Naive thymus-derived CD4-positive, alpha-beta T cell (primary cell): ENCODE measurements around the gene BIRC7. TPM values are rescaled to one million over a fixed set of nuclear protein-coding genes. Genes with fewer than 3 reads are reported as not detected.
A peak's percentile ranks its signal among the peaks of the same experiment; 100 is the strongest.

Experiments used
- ATAC-seq: fragments of 150-1000 bp; cut with Tn5 transposase; 2 replicates; pipeline ENCODE4 v1.10.0; 2021; ENCODE audit warnings: mild to moderate bottlenecking, moderate library complexity
- CTCF ChIA-PET: fragments of 350-600 bp; sonication (Branson Sonifier 250); formaldehyde crosslinking; loops from one replicate; lab custom pipeline; 2021; ENCODE audit warnings: antibody characterized with exemption; lab: Charles Lee
- POLR2A ChIA-PET: fragments of 350-600 bp; sonication (Branson Sonifier 250); formaldehyde crosslinking; loops from one replicate; lab custom pipeline; 2021; ENCODE audit warnings: antibody characterized with exemption, inconsistent platforms; lab: Charles Lee
- DNase-seq, 9 donors: peaks; one replicate each; pipeline versions ENCODE4 v3.0.0 to v3.0.0-alpha.2; 2020 to 2022; ENCODE audit warnings: mixed read lengths in 1 of 9
- H3K27ac ChIP-seq: one replicate; pipeline ENCODE4 v1.7.0; 2013; ENCODE audit warnings: mild to moderate bottlenecking, low read depth, low read length, moderate library complexity
- H3K27me3 ChIP-seq, 2 donors: one replicate each; pipeline ENCODE4 v1.7.0; 2013; ENCODE audit warnings: low read length in 2 of 2, mild to moderate bottlenecking in 2 of 2, moderate library complexity in 2 of 2; ENCODE audit not compliant: control insufficient read depth in 2 of 2, insufficient read depth in 2 of 2
- H3K36me3 ChIP-seq, 3 experiments: 1 replicate in 2 of 3; 2 replicates in 1 of 3; pipeline ENCODE4 v1.7.0; 2013; ENCODE audit warnings: low read length in 3 of 3, mild to moderate bottlenecking in 3 of 3, moderate library complexity in 1 of 3; ENCODE audit not compliant: insufficient read depth in 3 of 3, control insufficient read depth in 2 of 3
- H3K4me1 ChIP-seq, 2 donors: one replicate each; pipeline ENCODE4 v1.7.0; 2013; ENCODE audit warnings: low read length in 2 of 2, mild to moderate bottlenecking in 2 of 2, moderate library complexity in 1 of 2; ENCODE audit not compliant: control insufficient read depth in 2 of 2, insufficient read depth in 2 of 2
- H3K4me3 ChIP-seq: 2 replicates; pipeline ENCODE4 v1.7.0; 2013; ENCODE audit warnings: mild to moderate bottlenecking, low read length
- H3K9me3 ChIP-seq, 3 experiments: 1 replicate in 2 of 3; 2 replicates in 1 of 3; pipeline ENCODE4 v1.7.0; 2013; ENCODE audit warnings: low read length in 3 of 3; ENCODE audit not compliant: control insufficient read depth in 2 of 3
- H3K27ac Mint-ChIP-seq, 9 donors: one replicate each; pipeline ENCODE4 v1.8.0; 2020 to 2022; ENCODE audit warnings: mixed read lengths in 9 of 9, mild to moderate bottlenecking in 8 of 9, moderate library complexity in 5 of 9, inconsistent platforms in 2 of 9
- H3K27me3 Mint-ChIP-seq, 5 donors: one replicate each; pipeline ENCODE4 v1.8.0; 2021 to 2022; ENCODE audit warnings: mixed read lengths in 5 of 5, mild to moderate bottlenecking in 1 of 5
- H3K36me3 Mint-ChIP-seq, 5 donors: one replicate each; pipeline ENCODE4 v1.8.0; 2020 to 2022; ENCODE audit warnings: mixed read lengths in 5 of 5, mild to moderate bottlenecking in 3 of 5, inconsistent platforms in 1 of 5
- H3K4me1 Mint-ChIP-seq, 7 donors: one replicate each; pipeline ENCODE4 v1.8.0; 2020 to 2022; ENCODE audit warnings: mixed read lengths in 7 of 7, mild to moderate bottlenecking in 3 of 7, inconsistent platforms in 1 of 7
- H3K4me3 Mint-ChIP-seq, 10 donors: one replicate each; pipeline ENCODE4 v1.8.0; 2020 to 2022; ENCODE audit warnings: mild to moderate bottlenecking in 10 of 10, mixed read lengths in 10 of 10, moderate library complexity in 6 of 10, inconsistent platforms in 2 of 10
- H3K9me3 Mint-ChIP-seq, 11 donors: one replicate each; pipeline ENCODE4 v1.8.0; 2020 to 2022; ENCODE audit warnings: mixed read lengths in 11 of 11, mild to moderate bottlenecking in 4 of 11, inconsistent platforms in 1 of 11, moderate library complexity in 1 of 11
- intact Hi-C, 2 donors: fragments of 100-400 bp; cut with micrococcal nuclease; formaldehyde crosslinking; loops; one replicate each; pipeline ENCODE4 v1.15.1; 2023
- polyA plus RNA-seq, 2 donors: library from polyadenylated mRNA; unstranded; fragments of 300-500 nt; fragmentation: Illumina TruSeq; gene quantifications; one replicate each; pipeline ENCODE4 v1.2.3, GENCODE V29; 2021
- total RNA-seq, 6 experiments: library from RNA in 5 of 6; stranded (reverse) in 5 of 6; gene quantifications; 1 replicate in 5 of 6; 2 replicates in 1 of 6; pipeline ENCODE4 v1.2.3 and lab custom pipeline; 2021 to 2026

BIRC7 gene
- total and polyA plus RNA-seq, 7 experiments from 2014 or later = not detected

DNA sequence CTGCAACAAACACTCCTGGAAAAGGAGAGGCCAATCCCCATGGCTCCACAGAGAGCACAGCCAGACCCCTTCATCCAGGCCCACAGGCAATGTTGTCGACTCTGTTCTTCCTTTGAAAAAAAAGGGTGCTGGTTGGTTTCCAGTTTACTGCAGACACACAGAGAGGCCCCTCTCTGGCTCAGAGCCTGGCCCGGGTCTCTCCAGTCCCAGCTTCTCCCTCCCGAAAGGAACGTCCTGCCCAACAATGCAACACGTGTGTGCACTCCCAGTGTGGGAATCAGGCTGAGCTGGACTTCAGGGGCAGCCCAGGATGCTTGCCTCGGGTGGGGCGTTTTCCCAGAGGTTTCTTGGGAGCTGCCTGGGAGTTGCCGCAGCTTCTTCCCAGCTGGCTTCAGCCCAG lies 23.1 kb downstream of the BIRC7 start:
- Histone ChIP-seq H3K27ac (no peak overlapping the region), H3K9me3 (no peaks in the 10 kb centered on the region), H3K4me1 (no peaks in the 10 kb centered on the region), H3K36me3 (no peaks in the 10 kb centered on the region), H3K27me3 (no peaks in the 10 kb centered on the region), H3K4me3 (no peak overlapping the region)
- Mint-ChIP-seq H3K4me3 (no peak overlapping the region), H3K9me3 (peaks cover 0 to 2% (median 0%) of the 10 kb centered on the region in 11 donors), H3K27me3 (peaks cover 26 to 47% (median 32%) of the 10 kb centered on the region in 5 donors), H3K27ac (no peak overlapping the region), H3K4me1 (peaks cover 0 to 15% (median 4%) of the 10 kb centered on the region in 7 donors), H3K36me3 (no peaks in the 10 kb centered on the region)
- ATAC-seq (no peak), DNase-seq (no peak)
- intact Hi-C loops = no loop called here
- POLR2A ChIA-PET = no interaction called here
- CTCF ChIA-PET = no interaction called here

DNA sequence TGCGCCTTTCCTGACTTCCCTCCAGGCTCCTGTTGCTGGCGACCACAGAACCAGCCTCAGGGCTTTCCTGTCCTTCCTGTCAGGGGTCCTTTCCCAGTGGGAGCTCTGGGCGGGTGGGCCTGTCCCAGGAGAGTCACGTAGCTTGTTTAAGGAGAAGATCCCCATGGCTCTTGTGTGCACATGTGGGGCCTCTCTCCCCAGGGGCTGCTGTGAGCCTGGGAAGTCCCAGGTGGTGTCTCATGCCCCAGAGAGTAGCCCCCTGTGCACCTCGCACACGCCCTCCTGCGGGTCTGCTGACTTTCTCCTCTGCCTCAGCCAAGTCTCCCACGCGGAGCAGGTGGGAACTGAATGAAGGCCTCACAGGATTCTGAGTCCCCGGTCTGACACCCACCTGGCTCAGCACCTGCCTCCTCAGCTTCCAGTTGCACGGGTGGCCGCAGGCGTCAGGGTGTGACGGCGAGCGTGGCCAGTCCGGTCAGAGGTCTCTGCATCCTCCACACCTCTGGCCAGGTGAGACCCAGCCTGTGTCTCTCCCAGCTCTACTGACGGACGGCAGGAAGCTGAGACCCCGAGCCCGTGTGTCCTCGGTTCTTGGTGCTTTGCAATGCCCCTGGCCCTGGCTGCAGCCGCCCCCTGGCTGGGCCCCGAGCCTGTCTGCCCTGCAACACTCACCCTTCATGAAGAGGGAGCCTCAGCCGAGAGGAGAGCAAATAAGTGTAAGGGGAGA lies 24.2 kb downstream of the BIRC7 start:
- Histone ChIP-seq H3K36me3 (no peaks in the 10 kb centered on the region), H3K27ac (no peak overlapping the region), H3K9me3 (no peaks in the 10 kb centered on the region), H3K27me3 (peaks cover 0 to 3% of the 10 kb centered on the region in 2 donors), H3K4me3 (no peak overlapping the region), H3K4me1 (no peaks in the 10 kb centered on the region)
- Mint-ChIP-seq H3K4me1 (peaks cover 0 to 15% (median 4%) of the 10 kb centered on the region in 7 donors), H3K9me3 (peaks cover 0 to 2% (median 0%) of the 10 kb centered on the region in 11 donors), H3K27me3 (peaks cover 23 to 53% (median 34%) of the 10 kb centered on the region in 5 donors), H3K36me3 (no peaks in the 10 kb centered on the region), H3K4me3 (no peak overlapping the region), H3K27ac (no peak overlapping the region)
- POLR2A ChIA-PET = no interaction called here
- CTCF ChIA-PET = no interaction called here
- ATAC-seq (no peak), DNase-seq (no peak)
- intact Hi-C loops = no loop called here

DNA sequence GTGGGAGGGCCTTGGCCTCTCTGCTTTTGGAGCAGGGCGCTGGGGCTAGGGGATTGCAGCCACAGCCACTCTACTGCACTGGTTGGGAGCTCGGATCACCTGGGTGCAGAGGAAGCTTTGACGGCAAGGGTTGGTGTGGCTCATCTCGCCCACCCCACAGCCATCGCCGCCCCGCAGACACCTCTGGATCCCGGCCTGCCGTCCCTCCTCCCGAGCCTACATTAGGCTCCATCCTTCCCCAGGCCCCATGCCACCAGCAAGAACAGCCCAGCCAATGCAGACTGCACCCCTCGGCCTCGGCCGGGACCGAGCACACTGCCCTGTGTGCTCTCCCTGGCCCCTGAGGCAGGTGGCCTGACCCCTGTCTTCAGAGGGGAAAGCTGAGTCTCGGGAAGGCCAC lies 24.8 kb downstream of the BIRC7 start:
- Histone ChIP-seq H3K4me1 (no peaks in the 10 kb centered on the region), H3K36me3 (no peaks in the 10 kb centered on the region), H3K27ac (no peak overlapping the region), H3K9me3 (no peaks in the 10 kb centered on the region), H3K27me3 (peaks cover 0 to 3% of the 10 kb centered on the region in 2 donors), H3K4me3 (no peak overlapping the region)
- POLR2A ChIA-PET = no interaction called here
- no peak overlapping the region for H3K27ac Mint-ChIP-seq
- ATAC-seq = no peak
- H3K4me1 Mint-ChIP-seq = peaks cover 0 to 15% (median 4%) of the 10 kb centered on the region in 7 donors
- DNase-seq = no peak
- no peaks in the 10 kb centered on the region for H3K36me3 Mint-ChIP-seq
- CTCF ChIA-PET = no interaction called here
- H3K4me3 Mint-ChIP-seq = no peak overlapping the region
- H3K27me3 Mint-ChIP-seq = peaks cover 17 to 51% (median 28%) of the 10 kb centered on the region in 5 donors
- intact Hi-C loops = no loop called here
- H3K9me3 Mint-ChIP-seq = peaks cover 0 to 2% (median 0%) of the 10 kb centered on the region in 11 donors

DNA sequence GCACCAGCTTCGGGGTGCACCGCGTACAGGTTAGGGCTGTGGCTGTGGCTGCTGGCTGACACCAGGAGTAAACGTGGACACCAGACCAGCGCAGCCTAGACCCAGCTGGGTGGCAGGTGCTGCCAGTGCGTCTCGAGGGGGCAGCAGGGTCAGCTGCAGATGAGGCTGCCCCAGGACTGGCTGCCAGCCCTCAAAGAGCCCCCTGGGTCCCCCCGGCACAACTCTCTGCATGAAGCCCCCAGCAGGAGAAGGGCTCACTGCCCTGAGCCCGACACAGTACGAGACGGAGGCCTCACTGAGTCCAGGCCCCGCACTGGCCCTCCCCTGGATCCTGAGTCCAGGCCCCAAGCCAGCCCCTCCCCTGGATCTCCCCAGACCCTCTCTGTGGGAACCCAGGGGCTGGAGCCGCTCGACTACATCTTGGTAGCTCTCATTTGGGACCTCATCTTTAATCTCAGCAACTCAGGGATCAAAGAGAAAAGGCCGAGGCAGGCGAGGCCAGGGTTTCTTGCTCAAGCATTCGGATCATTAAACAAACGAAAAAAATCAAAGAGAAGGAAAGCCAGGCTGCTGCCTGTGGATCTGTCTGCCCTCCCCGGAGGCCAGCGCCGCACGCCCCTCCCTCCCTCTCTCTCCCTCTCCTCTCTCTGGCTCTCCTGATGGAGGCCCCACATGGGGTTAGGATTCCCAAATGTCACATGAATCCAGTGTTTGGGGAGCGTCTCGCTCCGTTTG lies 25.5 kb downstream of the BIRC7 start:
- H3K9me3 ChIP-seq = no peaks in the 10 kb centered on the region
- H3K36me3 ChIP-seq = no peaks in the 10 kb centered on the region
- no peak for ATAC-seq
- Mint-ChIP-seq H3K4me3 (no peak overlapping the region), H3K27ac (no peak overlapping the region), H3K27me3 (peaks cover 10 to 44% (median 22%) of the 10 kb centered on the region in 5 donors), H3K9me3 (peaks cover 0 to 2% (median 0%) of the 10 kb centered on the region in 11 donors), H3K4me1 (peaks cover 0 to 15% (median 4%) of the 10 kb centered on the region in 7 donors), H3K36me3 (no peaks in the 10 kb centered on the region)
- no peaks in the 10 kb centered on the region for H3K4me1 ChIP-seq
- H3K27me3 ChIP-seq = peaks cover 0 to 3% of the 10 kb centered on the region in 2 donors
- H3K4me3 ChIP-seq = no peak overlapping the region
- intact Hi-C loops = no loop called here
- CTCF ChIA-PET = no interaction called here
- POLR2A ChIA-PET = no interaction called here
- DNase-seq = no peak
- H3K27ac ChIP-seq = no peak overlapping the region

DNA sequence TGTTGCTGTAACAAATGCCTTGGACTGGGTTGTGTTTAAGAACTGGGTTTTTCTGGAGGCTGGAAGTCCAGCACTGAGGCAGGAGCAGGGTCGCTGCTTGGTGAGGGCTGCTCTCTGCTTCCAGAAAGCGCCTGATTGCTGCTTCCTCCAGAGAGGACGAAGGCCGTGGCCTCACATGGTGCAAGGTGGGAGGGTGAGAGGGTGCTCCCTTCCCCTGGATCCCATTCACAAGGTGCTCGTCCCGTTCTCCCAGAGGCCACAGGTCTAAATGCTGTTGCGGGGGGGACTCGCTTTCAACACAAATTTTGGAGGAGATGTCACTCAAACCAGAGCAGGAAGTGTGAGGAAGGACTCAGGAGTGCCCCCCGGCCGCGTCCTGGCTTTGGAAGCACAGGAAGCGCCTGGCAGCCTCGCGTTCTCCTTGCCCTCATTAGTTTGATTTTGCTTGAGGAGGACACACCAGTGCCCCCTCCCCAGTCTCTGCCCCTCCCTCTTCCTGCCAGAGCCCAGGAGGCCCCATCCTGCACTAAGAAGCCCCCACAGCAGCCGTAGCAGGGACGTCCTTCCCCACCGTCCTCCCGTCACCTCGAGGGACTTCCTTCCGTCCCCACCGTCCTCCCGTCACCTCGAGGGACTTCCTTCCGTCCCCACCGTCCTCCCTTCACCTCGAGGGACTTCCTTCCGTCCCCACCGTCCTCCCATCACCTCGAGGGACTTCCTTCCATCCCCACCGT lies 26.3 kb downstream of the BIRC7 start:
- Mint-ChIP-seq H3K27ac (peak overlapping the region in 2 of 9 donors; percentile 56 to 60), H3K4me1 (peaks cover 0 to 15% (median 4%) of the 10 kb centered on the region in 7 donors), H3K9me3 (peaks cover 0 to under 1% (median 0%) of the 10 kb centered on the region in 11 donors), H3K4me3 (peak overlapping the region in 3 of 10 donors; percentile 34 to 68 (median 34)), H3K36me3 (no peaks in the 10 kb centered on the region), H3K27me3 (peaks cover 2 to 39% (median 16%) of the 10 kb centered on the region in 5 donors)
- Histone ChIP-seq H3K27ac (no peak overlapping the region), H3K36me3 (no peaks in the 10 kb centered on the region), H3K4me3 (no peak overlapping the region), H3K27me3 (peaks cover 0 to 3% of the 10 kb centered on the region in 2 donors), H3K4me1 (no peaks in the 10 kb centered on the region), H3K9me3 (no peaks in the 10 kb centered on the region)
- ATAC-seq (no peak), DNase-seq (no peak)
- ChIA-PET POLR2A (no interaction called here), CTCF (no interaction called here)
- intact Hi-C loops = no loop called here

DNA sequence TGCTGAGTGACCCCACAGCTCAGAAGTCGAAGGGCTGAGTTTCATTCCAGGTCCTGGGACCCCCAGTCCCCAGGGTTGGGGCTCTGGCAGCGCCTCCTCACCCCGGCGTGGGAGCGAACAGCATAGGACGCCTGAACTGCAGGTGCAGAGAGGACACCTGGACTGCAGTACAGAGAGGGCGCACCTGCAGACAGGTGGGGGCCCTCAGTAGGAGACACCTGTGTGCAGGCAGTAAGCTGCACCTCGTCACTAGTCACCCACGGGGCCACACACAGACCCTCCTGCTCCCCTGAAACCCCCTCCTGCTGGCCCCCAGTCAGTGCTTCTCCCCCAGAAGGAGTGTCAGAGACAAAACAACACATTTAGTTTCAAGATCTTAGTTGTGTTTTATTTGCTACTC lies 27.1 kb downstream of the BIRC7 start:
- Mint-ChIP-seq H3K4me3 (no peak overlapping the region), H3K4me1 (peaks cover 0 to 15% (median 4%) of the 10 kb centered on the region in 7 donors), H3K27ac (no peak overlapping the region), H3K27me3 (peaks cover 0 to 33% (median 11%) of the 10 kb centered on the region in 5 donors), H3K36me3 (no peaks in the 10 kb centered on the region), H3K9me3 (no peaks in the 10 kb centered on the region)
- peaks cover 0 to 3% of the 10 kb centered on the region in 2 donors for H3K27me3 ChIP-seq
- no peak for DNase-seq
- H3K9me3 ChIP-seq = no peaks in the 10 kb centered on the region
- H3K4me1 ChIP-seq = no peaks in the 10 kb centered on the region
- ATAC-seq = no peak
- no peak overlapping the region for H3K4me3 ChIP-seq
- no peak overlapping the region for H3K27ac ChIP-seq
- H3K36me3 ChIP-seq = no peaks in the 10 kb centered on the region
- ChIA-PET POLR2A (no interaction called here), CTCF (no interaction called here)
- intact Hi-C loops = no loop called here
